22Rv1 (cell line): Measurements from ENCODE around the gene OCA2.

ENCODE experiments used
- CTCF ChIP-seq: fragments of 450-650 bp; IDR thresholded peaks from 2 replicates; pipeline ENCODE4 v1.5.1; 2017; ENCODE audit warnings: mild to moderate bottlenecking
- ZFX ChIP-seq: fragments of 450-650 bp; IDR thresholded peaks from 2 replicates; pipeline ENCODE4 v1.6.1; 2017; ENCODE audit warnings: antibody characterized with exemption, borderline replicate concordance

- TF ChIP-seq CTCF (no peak), ZFX (no peak)
These were observed 109.7 kb downstream of the OCA2 start for GRCh38 chr15:27989427-27989826.
